ENCODE results near the gene CLIP3. TPM values are rescaled to one million over a fixed set of nuclear protein-coding genes. Genes with fewer than 3 reads are reported as not detected.
A peak's percentile ranks its signal among the peaks of the same experiment; 100 is the strongest.

CLIP3 gene
- 10.9 and 14.9 TPM in 2 replicates for total RNA-seq (2014; rRNA removed; shearing (Covaris generic))
- 48.2 and 49.0 TPM in 2 replicates for polyA plus RNA-seq (2016; fragmentation: Nextera tagmentation; extraction: Ambion mirVana)

DNA sequence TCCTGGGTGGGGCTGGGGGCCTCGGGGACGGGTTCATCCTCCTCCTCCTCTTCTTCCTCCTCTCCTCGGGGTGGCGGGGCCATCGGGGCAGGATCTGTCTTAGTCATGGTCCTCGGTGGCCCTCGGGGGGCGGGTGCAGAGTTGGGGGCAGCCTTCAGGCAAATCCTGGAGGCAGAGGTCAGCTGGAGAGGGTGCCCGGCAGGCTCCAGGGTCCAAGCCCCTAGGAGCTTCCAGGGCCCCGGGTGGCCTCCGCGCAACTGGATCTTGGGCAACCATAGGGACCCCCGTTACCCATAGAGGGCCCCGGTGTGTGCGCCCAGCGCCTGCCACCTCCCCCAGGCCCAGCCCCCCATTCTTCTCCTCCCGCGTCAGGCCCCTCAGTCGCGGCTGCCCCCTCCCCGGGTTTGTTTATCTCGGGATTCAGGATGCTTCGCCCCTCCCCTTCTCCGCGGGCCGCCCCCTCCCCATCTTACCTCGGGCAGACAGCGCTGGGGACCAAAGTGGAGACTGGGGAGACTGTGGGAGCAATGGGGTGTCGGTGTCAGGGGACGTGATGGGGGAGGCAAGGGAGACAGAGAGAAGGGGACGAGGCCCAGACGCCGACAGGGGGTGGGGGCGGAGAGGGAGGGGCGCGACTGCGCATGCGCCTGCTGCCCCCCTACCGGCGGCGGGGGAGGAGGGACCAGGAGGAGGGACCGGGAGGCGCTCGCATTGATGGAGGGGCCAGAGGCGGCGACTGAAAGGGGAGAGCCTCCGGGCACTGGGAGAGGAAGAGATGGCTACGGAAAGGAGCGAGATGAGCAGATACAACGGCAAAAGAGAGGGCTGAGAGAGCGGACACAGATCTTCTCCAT lies at the start of gene CLIP3:
TSS of gene CLIP3 (minus strand) at position 623 of the 854 bp plus-strand sequence. CDS start at position 107, 516 bp downstream.
- Histone ChIP-seq H4K20me1 (ENCODE audit: insufficient read depth) (no peaks in the 10 kb centered on the region), H3K4me2 (ENCODE audit: unreplicated experiment) (peak within 1 kb of the TSS; percentile 85), H3K79me2 (ENCODE audit: insufficient read depth) (peaks cover 7% of the 10 kb centered on the region; the same call in 1 of the 2 replicates), H3K27me3 (replicated peaks; ENCODE audit: insufficient read depth) (no peaks in the 10 kb centered on the region), H2AFZ (peak within 1 kb of the TSS; percentile 88), H3K4me3 (peak within 1 kb of the TSS; percentile 95), H3K27ac (no peak within 1 kb of the TSS), H3K9ac (peak within 1 kb of the TSS; percentile 87), H3F3A (ENCODE audit: insufficient read depth) (no peaks in the 10 kb centered on the region), H3K4me1 (ENCODE audit: insufficient read depth) (peaks cover 8% of the 10 kb centered on the region), H3K36me3 (ENCODE audit: low read depth) (no peaks in the 10 kb centered on the region), H3K9me2 (ENCODE audit: insufficient read depth) (no peaks in the 10 kb centered on the region), H3K9me3 (ENCODE audit: low read depth) (no peaks in the 10 kb centered on the region)
- TF ChIP-seq EZH2 (IDR thresholded peaks at IDR 0.05; ENCODE audit: insufficient read depth, poor library complexity, severe bottlenecking): no peak
- no peak for TF ChIP-seq EZH2phosphoT487 (IDR thresholded peaks at IDR 0.05; ENCODE audit: insufficient read depth, low read depth)
- in situ Hi-C loops (cut with MboI): no loop called here
- WGBS, 2 experiments (ENCODE audit: low coverage in 1 of 2, low lambda C conversion rate in 2 of 2, missing lambda C conversion rate in 2 of 2): 2 to 6% methylated on average over 16 to 46 of the region's 51 CpGs
- DNase-seq: peak; percentile 84

DNA sequence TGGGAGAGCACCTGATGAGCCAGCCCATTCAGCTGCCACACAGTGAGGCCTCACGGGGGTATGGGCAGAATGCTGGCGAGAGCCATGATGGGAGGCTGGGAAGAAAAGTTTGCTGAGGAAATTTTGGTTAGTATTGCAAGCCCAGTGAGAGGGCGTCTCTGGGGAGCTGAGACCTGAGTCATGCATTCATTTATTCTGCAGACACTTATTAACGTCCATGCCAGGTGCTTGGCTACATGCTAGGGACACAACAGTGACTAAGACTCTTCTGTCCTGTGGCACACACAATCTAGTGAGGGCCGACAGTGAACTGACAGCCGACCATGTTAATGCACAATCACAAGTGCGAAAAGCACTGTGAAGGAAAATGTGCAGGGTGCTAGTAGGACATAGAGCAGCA lies 49.2 kb upstream of the CLIP3 start:
- Histone ChIP-seq H3K9ac (no peak overlapping the region), H3K27ac (no peak overlapping the region), H3K4me1 (ENCODE audit: insufficient read depth) (no peaks in the 10 kb centered on the region), H3K4me3 (no peak overlapping the region), H3K27me3 (replicated peaks; ENCODE audit: insufficient read depth) (no peaks in the 10 kb centered on the region), H3K79me2 (ENCODE audit: insufficient read depth) (no peaks in the 10 kb centered on the region), H3K36me3 (ENCODE audit: low read depth) (no peaks in the 10 kb centered on the region), H3K9me3 (ENCODE audit: low read depth) (no peaks in the 10 kb centered on the region), H3K9me2 (ENCODE audit: insufficient read depth) (no peaks in the 10 kb centered on the region), H2AFZ (no peak overlapping the region), H3F3A (ENCODE audit: insufficient read depth) (0 out of 2 replicates have a peak, but pooled peaks cover 6% of the 10 kb centered on the region), H3K4me2 (ENCODE audit: unreplicated experiment) (no peak overlapping the region), H4K20me1 (ENCODE audit: insufficient read depth) (no peaks in the 10 kb centered on the region)
- DNase-seq: peak; percentile 45
- TF ChIP-seq EZH2phosphoT487 (IDR thresholded peaks at IDR 0.05; ENCODE audit: insufficient read depth, low read depth): no peak
- TF ChIP-seq EZH2 (IDR thresholded peaks at IDR 0.05; ENCODE audit: insufficient read depth, poor library complexity, severe bottlenecking): no peak
- in situ Hi-C loops (cut with MboI): no loop called here
- 86 to 87% methylated on average over 7 of the region's 7 CpGs for WGBS, 2 experiments (ENCODE audit: low coverage in 1 of 2, low lambda C conversion rate in 2 of 2, missing lambda C conversion rate in 2 of 2)

- Histone ChIP-seq H3K4me1 (ENCODE audit: insufficient read depth) (no peaks in the 10 kb centered on the region), H2AFZ (no peak overlapping the region), H3F3A (ENCODE audit: insufficient read depth) (0 out of 2 replicates have a peak, but pooled peaks cover 6% of the 10 kb centered on the region), H3K9me2 (ENCODE audit: insufficient read depth) (no peaks in the 10 kb centered on the region), H3K4me3 (no peak overlapping the region), H3K4me2 (ENCODE audit: unreplicated experiment) (no peak overlapping the region), H3K36me3 (ENCODE audit: low read depth) (no peaks in the 10 kb centered on the region), H3K27ac (no peak overlapping the region), H4K20me1 (ENCODE audit: insufficient read depth) (no peaks in the 10 kb centered on the region), H3K79me2 (ENCODE audit: insufficient read depth) (no peaks in the 10 kb centered on the region), H3K9me3 (ENCODE audit: low read depth) (no peaks in the 10 kb centered on the region), H3K27me3 (replicated peaks; ENCODE audit: insufficient read depth) (no peaks in the 10 kb centered on the region), H3K9ac (no peak overlapping the region)
- TF ChIP-seq EZH2phosphoT487 (IDR thresholded peaks at IDR 0.05; ENCODE audit: insufficient read depth, low read depth) (no peak), EZH2 (IDR thresholded peaks at IDR 0.05; ENCODE audit: insufficient read depth, poor library complexity, severe bottlenecking) (no peak)
- no peak for DNase-seq
- in situ Hi-C loops (cut with MboI): no loop called here
- WGBS, 2 experiments (ENCODE audit: low coverage in 1 of 2, low lambda C conversion rate in 2 of 2, missing lambda C conversion rate in 2 of 2): 88 to 94% methylated on average over 3 of the region's 3 CpGs
These were observed 48.7 kb upstream of the CLIP3 start for GRCh38 chr19:36081385-36081784.

DNA sequence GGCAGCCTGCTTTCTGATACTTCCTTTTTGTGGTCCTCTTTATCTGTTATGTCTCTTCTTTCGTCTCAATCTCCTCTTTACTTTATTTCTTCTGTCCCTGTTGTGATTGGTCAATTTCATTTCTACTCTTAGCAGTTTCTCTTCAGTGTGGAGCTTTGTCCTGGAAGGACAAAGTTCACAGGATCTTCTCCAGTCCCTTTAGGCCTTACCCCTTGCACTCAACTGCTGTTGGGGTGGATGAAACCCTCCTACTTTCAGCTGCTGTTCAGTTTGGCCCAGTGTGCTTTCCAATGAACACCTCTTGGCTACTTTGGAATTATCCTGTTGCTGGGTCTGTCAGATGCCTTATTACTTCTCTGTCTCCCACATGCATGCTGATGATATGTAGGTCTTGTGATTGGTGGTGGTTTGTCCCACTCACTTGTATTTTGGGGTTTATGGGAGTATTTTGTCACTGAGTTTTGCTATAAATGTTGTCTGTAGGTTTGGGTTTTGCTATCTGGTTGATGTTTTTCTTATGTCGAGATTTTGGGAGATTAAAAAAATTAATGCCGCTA lies 46.8 kb upstream of the CLIP3 start:
- no peak overlapping the region for H3K4me2 ChIP-seq (ENCODE audit: unreplicated experiment)
- DNase-seq: no peak
- H3K4me1 ChIP-seq (ENCODE audit: insufficient read depth): no peaks in the 10 kb centered on the region
- 98 to 100% methylated on average over 3 of the region's 3 CpGs for WGBS, 2 experiments (ENCODE audit: low coverage in 1 of 2, low lambda C conversion rate in 2 of 2, missing lambda C conversion rate in 2 of 2)
- H2AFZ ChIP-seq: no peak overlapping the region
- H3K4me3 ChIP-seq: no peak overlapping the region
- H3K27me3 ChIP-seq (replicated peaks; ENCODE audit: insufficient read depth): no peaks in the 10 kb centered on the region
- no peak overlapping the region for H3K27ac ChIP-seq
- H4K20me1 ChIP-seq (ENCODE audit: insufficient read depth): no peaks in the 10 kb centered on the region
- in situ Hi-C loops (cut with MboI): no loop called here
- 0 out of 2 replicates have a peak, but pooled peaks cover 6% of the 10 kb centered on the region for H3F3A ChIP-seq (ENCODE audit: insufficient read depth)
- no peak overlapping the region for H3K9ac ChIP-seq
- no peaks in the 10 kb centered on the region for H3K36me3 ChIP-seq (ENCODE audit: low read depth)
- H3K9me2 ChIP-seq (ENCODE audit: insufficient read depth): no peaks in the 10 kb centered on the region
- H3K79me2 ChIP-seq (ENCODE audit: insufficient read depth): no peaks in the 10 kb centered on the region
- TF ChIP-seq EZH2 (IDR thresholded peaks at IDR 0.05; ENCODE audit: insufficient read depth, poor library complexity, severe bottlenecking) (no peak), EZH2phosphoT487 (IDR thresholded peaks at IDR 0.05; ENCODE audit: insufficient read depth, low read depth) (no peak)
- H3K9me3 ChIP-seq (ENCODE audit: low read depth): no peaks in the 10 kb centered on the region
